ENCODE results near the gene PCED1B. TPM values are rescaled to one million over a fixed set of nuclear protein-coding genes. Genes with fewer than 3 reads are reported as not detected.

The PCED1B gene
- total and polyA plus RNA-seq, 2 donors (not counting 1 experiment from before 2014, with no cell fraction given) = 0.33 to 0.83 TPM

DNA sequence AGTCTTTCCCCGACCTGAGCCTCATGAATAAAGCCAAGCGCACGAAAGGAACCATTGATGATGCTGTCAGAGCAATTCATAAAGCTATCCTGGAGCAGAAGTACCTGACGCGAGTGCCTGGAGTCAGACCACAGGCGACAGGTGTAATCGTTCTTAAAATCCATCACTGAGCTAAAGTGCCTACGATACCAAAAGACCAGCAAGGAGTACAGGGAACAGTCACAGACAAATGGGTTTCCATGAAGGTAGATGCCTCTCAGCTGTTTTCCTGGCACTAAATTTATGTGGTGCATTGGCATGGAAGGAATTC, 1.4 kb upstream of the PCED1B start:
- Histone ChIP-seq H3K9me3 (ENCODE audit: control insufficient read depth, insufficient read depth, low read depth, low read length) (no peaks in the 10 kb centered on the region), H3K4me1 (ENCODE audit: control insufficient read depth, extremely low read depth, insufficient read depth, low read length) (peaks cover 7% of the 10 kb centered on the region), H2AFZ (ENCODE audit: low read length) (no peak overlapping the region), H3K4me2 (ENCODE audit: extremely low read depth, insufficient read depth, low read length) (no peak overlapping the region), H3K79me2 (ENCODE audit: control insufficient read depth, insufficient read depth, low read length) (peaks cover 7% of the 10 kb centered on the region), H3K27ac (ENCODE audit: insufficient read depth, low read length) (no peak overlapping the region), H4K20me1 (ENCODE audit: control insufficient read depth, extremely low read depth, insufficient read depth, low read length) (no peaks in the 10 kb centered on the region), H3K4me3 (replicated peaks in 1 of 4; ENCODE audit: control extremely low read depth in 1 of 4, insufficient read depth in 1 of 4, low read depth in 3 of 4, low read length in 4 of 4) (peak overlapping the region in 1 of 4 experiments; percentile 73), H3K27me3 (ENCODE audit: control insufficient read depth, insufficient read depth, low read length) (no peaks in the 10 kb centered on the region), H3K9ac (ENCODE audit: insufficient read depth, low read length) (no peak overlapping the region), H3K36me3 (ENCODE audit: control insufficient read depth, insufficient read depth, low read length) (no peaks in the 10 kb centered on the region)
- DNase-seq (ENCODE audit: low read depth in 2 of 2) = no peak
- TF ChIP-seq, protein P1, sequence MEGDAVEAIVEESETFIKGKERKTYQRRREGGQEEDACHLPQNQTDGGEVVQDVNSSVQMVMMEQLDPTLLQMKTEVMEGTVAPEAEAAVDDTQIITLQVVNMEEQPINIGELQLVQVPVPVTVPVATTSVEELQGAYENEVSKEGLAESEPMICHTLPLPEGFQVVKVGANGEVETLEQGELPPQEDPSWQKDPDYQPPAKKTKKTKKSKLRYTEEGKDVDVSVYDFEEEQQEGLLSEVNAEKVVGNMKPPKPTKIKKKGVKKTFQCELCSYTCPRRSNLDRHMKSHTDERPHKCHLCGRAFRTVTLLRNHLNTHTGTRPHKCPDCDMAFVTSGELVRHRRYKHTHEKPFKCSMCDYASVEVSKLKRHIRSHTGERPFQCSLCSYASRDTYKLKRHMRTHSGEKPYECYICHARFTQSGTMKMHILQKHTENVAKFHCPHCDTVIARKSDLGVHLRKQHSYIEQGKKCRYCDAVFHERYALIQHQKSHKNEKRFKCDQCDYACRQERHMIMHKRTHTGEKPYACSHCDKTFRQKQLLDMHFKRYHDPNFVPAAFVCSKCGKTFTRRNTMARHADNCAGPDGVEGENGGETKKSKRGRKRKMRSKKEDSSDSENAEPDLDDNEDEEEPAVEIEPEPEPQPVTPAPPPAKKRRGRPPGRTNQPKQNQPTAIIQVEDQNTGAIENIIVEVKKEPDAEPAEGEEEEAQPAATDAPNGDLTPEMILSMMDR (conservative IDR thresholded peaks at IDR 0.05 in 1 of 2, IDR thresholded peaks at IDR 0.05 in 1 of 2; ENCODE audit: low read depth in 1 of 2, low read length in 2 of 2) = no peak
- no peak for TF ChIP-seq EZH2 (IDR thresholded peaks at IDR 0.05; ENCODE audit: low read length, missing control alignments)

DNA sequence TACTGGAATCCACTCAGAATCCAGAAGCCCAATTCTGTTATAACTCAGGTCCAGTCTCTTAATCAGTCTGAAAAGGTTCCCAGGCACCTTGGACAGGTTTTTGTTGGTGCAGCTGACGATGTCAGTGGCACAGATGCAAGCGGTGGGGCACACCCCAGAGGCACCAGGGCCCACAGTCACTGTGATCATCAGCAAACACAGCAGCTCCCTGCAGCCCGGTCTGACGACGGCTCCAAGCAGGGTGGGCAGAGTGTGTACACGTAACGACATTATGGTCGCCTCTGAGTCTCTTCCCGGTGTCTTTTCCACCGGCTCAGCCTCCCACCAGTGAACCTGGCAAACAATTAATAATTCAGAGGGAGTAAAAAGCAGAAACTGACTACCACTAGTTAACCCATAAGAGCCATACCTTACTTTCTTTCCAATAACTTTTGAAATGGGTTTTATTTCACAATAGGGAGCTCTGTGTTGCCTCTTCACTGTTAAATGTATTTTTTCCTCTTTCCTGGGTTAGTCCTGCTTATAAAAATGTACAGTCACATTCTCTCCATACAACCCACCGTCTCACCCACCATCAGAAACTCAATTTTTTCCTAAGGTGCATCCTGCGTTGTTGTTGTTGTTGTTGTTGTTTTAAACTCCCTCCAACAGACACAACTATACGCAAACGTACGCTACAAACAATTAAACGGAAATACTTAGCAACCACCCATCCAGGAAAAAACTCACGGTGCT, 521 bp upstream of the PCED1B start:
- TF ChIP-seq, protein P1 (conservative IDR thresholded peaks at IDR 0.05 in 1 of 2, IDR thresholded peaks at IDR 0.05 in 1 of 2; ENCODE audit: low read depth in 1 of 2, low read length in 2 of 2) = no peak
- TF ChIP-seq EZH2 (IDR thresholded peaks at IDR 0.05; ENCODE audit: low read length, missing control alignments) = no peak
- H2AFZ ChIP-seq (ENCODE audit: low read length) = peak overlapping the region; percentile 73
- DNase-seq (ENCODE audit: low read depth in 2 of 2) = peak in 1 of 2 donors; percentile 50
- H3K9ac ChIP-seq (ENCODE audit: insufficient read depth, low read length) = peak overlapping the region; percentile 60
- H3K4me3 ChIP-seq (replicated peaks in 1 of 4; ENCODE audit: control extremely low read depth in 1 of 4, insufficient read depth in 1 of 4, low read depth in 3 of 4, low read length in 4 of 4) = peak overlapping the region; percentile 65 to 75 (median 72)
- no peaks in the 10 kb centered on the region for H4K20me1 ChIP-seq (ENCODE audit: control insufficient read depth, extremely low read depth, insufficient read depth, low read length)
- H3K9me3 ChIP-seq (ENCODE audit: control insufficient read depth, insufficient read depth, low read depth, low read length) = no peaks in the 10 kb centered on the region
- H3K27me3 ChIP-seq (ENCODE audit: control insufficient read depth, insufficient read depth, low read length) = no peaks in the 10 kb centered on the region
- H3K4me2 ChIP-seq (ENCODE audit: extremely low read depth, insufficient read depth, low read length) = peak overlapping the region; percentile 95
- peak overlapping the region; percentile 60 for H3K27ac ChIP-seq (ENCODE audit: insufficient read depth, low read length)
- no peaks in the 10 kb centered on the region for H3K36me3 ChIP-seq (ENCODE audit: control insufficient read depth, insufficient read depth, low read length)
- peaks cover 7% of the 10 kb centered on the region for H3K79me2 ChIP-seq (ENCODE audit: control insufficient read depth, insufficient read depth, low read length)
- H3K4me1 ChIP-seq (ENCODE audit: control insufficient read depth, extremely low read depth, insufficient read depth, low read length) = peaks cover 12% of the 10 kb centered on the region

GRCh38 chr12:47079981-47080724, 732 bp downstream of the PCED1B start:
- peaks cover 14% of the 10 kb centered on the region for H3K4me1 ChIP-seq (ENCODE audit: control insufficient read depth, extremely low read depth, insufficient read depth, low read length)
- H3K9me3 ChIP-seq (ENCODE audit: control insufficient read depth, insufficient read depth, low read depth, low read length) = no peaks in the 10 kb centered on the region
- no peak for TF ChIP-seq EZH2 (IDR thresholded peaks at IDR 0.05; ENCODE audit: low read length, missing control alignments)
- TF ChIP-seq, protein P1 (conservative IDR thresholded peaks at IDR 0.05 in 1 of 2, IDR thresholded peaks at IDR 0.05 in 1 of 2; ENCODE audit: low read depth in 1 of 2, low read length in 2 of 2) = no peak
- H3K79me2 ChIP-seq (ENCODE audit: control insufficient read depth, insufficient read depth, low read length) = peaks cover 7% of the 10 kb centered on the region
- peak overlapping the region; percentile 60 for H3K9ac ChIP-seq (ENCODE audit: insufficient read depth, low read length)
- H3K27me3 ChIP-seq (ENCODE audit: control insufficient read depth, insufficient read depth, low read length) = no peaks in the 10 kb centered on the region
- H3K4me3 ChIP-seq (replicated peaks in 1 of 4; ENCODE audit: control extremely low read depth in 1 of 4, insufficient read depth in 1 of 4, low read depth in 3 of 4, low read length in 4 of 4) = peak overlapping the region; percentile 69 to 75 (median 72)
- H2AFZ ChIP-seq (ENCODE audit: low read length) = peak overlapping the region; percentile 94
- no peaks in the 10 kb centered on the region for H3K36me3 ChIP-seq (ENCODE audit: control insufficient read depth, insufficient read depth, low read length)
- H3K4me2 ChIP-seq (ENCODE audit: extremely low read depth, insufficient read depth, low read length) = peak overlapping the region; percentile 99
- H3K27ac ChIP-seq (ENCODE audit: insufficient read depth, low read length) = peak overlapping the region; percentile 77
- H4K20me1 ChIP-seq (ENCODE audit: control insufficient read depth, extremely low read depth, insufficient read depth, low read length) = no peaks in the 10 kb centered on the region
- peak; percentile 61 to 75 for DNase-seq (ENCODE audit: low read depth in 2 of 2)

Measured in fibroblast of lung (primary cell).